ENCODE measurements around the gene SPATA4.
"Not testable (repeated sequence)": the region's sequence is repeated elsewhere in the genome, so short reads cannot be mapped to it uniquely, and the experiment has no call there.

Gene SPATA4

DNA sequence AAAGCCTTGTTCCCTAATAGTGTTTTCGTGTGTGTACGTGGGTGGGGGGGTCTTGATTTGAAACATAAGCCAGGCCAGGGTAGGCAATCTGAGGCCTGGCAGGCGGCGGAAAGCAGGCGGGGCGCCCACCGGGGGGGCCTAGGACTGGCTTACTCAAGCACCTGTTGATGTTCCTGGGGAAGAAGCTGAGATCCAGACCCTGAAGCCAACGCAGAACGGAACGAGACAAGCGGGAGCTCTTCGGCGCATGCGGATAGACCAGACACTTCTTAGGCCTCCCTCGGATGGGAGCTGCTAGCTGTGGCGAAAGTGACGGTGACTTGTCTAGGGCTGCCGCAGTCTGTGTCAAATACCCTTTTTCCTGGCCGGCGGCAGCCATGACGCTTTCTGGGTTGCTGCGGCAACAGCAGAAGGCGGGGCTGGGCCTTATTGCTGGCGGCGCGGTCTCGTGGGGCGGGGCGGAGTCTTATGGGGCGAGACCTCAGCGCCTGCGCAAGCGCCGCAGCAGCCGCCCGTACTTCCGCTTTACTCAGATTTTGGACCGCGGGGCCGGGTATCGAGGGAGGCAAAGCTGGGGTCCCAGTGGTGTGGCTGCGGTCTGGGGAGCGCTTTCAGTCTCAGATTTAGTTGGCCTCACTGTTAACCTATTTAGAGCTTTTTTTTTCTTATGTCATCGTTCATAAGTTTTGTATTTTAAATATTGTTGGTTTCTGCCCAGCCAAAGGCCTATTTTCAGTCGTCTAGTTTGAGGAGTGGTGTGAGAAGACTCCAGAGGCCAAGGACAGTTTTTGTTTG is at the start of gene SPATA4:
Gene SPATA4 (minus strand): TSS at position 402 of the 795 bp plus-strand sequence. CDS start 23 bp downstream, at position 379.
- peak; percentile 57 for FAIRE-seq

- FAIRE-seq = no peak
These were observed 47.5 kb upstream of the SPATA4 start for GRCh38 chr4:176242764-176243347.

DNA sequence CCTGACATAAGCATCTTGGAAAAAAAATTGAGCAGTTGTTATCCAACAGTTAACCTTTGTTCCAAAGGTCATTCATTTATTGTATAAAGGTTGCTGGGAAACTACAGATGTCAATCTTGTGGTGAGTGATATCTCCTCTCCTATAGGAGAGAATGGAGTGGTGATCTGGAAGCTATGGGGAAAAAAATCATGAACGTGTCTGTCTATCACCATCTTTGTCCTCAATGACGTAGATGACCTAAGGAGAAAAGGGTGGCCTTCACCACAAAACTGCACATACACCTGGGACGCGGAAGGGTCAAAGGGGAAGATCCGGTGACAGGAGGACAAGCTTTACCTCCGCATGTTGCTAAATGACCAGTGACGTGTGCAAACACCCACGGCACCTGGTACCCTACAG is 46.3 kb upstream of the SPATA4 start:
- no peak for FAIRE-seq

DNA sequence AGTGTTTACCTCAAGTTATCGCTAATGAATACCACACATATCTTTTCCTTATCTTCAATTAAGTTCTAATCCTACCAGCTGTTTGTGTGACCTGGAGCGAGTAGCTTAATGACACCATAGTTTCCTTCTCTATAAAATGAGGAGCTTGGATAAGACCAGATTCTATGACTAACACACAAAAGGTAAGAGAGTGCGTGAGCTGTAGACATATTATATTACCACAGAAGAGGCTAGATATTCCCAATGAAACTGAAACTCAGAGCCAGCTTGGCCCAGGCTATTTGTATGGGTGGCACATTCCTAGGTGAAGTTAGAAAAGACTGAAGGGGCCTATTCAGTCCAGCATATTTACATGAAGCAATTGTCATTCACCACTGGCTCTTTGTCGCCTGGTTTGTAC is 43.4 kb upstream of the SPATA4 start:
- no peak for FAIRE-seq

- FAIRE-seq = no peak
These were observed 42.8 kb upstream of the SPATA4 start for GRCh38 chr4:176238157-176238610.

GRCh38 chr4:176236946-176237345 is 41.6 kb upstream of the SPATA4 start:
- no peak for FAIRE-seq

GRCh38 chr4:176230836-176231235 is 35.5 kb upstream of the SPATA4 start:
- FAIRE-seq = no peak

DNA sequence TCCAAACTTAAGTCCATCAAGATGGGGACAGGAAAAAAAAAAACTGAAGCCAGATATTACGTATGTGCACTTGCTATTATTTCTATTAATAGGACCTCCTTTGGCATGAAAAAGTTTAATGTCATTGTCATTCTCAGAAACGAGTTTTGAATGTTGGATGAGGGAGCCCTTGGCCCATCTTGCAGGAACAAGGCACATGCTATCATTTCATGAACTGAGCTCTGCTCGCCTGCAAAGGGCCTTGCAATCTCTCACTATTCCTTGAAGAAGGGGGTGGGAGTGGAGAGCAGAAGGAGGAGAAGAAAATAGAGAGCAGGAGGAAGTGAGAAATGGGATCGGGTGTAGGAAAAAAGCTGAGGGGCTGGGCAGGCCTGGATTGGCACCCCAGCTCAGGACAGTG is 34.3 kb upstream of the SPATA4 start:
- no peak for FAIRE-seq

- no peak for FAIRE-seq
These were observed 31.4 kb upstream of the SPATA4 start for GRCh38 chr4:176226736-176227135.

DNA sequence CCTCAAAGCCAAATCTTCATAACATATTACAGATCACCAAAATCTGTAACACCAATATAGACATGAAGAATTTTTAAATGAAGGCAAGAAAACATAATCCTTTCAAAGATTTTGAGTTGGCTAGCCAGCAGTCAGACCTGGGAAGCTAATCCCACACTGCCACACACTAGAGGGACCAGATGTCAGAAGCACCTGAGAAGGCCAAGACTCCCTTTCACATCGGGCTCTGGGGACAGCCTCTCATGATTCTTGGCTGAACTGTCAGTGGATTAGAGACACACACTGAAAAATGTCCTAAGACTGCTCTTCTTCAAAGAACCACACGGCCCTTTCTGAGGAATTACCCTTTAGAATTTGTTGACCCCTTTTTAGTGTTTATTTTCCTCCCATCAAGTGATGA is 28.2 kb upstream of the SPATA4 start:
- no peak for FAIRE-seq

DNA sequence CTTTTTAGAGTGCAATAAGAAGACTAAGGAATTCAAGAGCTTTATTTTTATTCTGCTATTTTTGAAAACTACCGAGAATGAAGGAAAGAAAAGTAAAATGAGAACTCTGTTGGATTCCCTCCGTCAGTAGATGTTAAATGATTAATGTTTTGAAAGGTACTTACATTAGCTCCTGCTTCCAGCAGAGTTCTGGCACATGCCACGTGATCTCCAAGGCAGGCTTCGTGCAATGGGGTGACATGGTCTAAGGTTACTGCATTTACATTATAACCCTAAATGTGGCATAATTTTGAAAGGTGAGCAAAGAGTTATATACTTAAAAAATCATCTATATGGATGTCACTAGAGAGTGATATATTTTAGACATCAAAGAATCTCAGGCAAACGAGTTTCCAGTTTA is 26.8 kb upstream of the SPATA4 start:
- no peak for FAIRE-seq

DNA sequence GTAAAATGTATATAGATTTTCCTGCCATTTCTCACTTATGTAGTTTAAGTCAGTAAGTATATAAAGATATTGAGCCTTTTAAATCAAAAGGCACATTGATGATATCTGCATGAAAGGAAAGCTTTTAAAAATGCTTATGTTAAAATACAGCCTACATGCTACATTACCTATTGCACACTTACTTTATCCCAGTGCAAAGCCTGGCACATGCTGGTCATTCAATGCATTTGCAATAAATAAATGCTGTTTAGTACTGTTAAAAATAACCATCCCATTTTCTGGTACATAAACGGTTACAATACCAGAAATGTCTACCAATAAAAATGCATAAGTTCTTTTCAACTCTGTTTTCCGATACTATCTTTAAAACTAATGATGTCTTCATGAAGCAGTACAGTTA is 22.1 kb upstream of the SPATA4 start:
- no peak for FAIRE-seq

GRCh38 chr4:176212351-176212750 is 17.0 kb upstream of the SPATA4 start:
- FAIRE-seq = not testable (repeated sequence)

DNA sequence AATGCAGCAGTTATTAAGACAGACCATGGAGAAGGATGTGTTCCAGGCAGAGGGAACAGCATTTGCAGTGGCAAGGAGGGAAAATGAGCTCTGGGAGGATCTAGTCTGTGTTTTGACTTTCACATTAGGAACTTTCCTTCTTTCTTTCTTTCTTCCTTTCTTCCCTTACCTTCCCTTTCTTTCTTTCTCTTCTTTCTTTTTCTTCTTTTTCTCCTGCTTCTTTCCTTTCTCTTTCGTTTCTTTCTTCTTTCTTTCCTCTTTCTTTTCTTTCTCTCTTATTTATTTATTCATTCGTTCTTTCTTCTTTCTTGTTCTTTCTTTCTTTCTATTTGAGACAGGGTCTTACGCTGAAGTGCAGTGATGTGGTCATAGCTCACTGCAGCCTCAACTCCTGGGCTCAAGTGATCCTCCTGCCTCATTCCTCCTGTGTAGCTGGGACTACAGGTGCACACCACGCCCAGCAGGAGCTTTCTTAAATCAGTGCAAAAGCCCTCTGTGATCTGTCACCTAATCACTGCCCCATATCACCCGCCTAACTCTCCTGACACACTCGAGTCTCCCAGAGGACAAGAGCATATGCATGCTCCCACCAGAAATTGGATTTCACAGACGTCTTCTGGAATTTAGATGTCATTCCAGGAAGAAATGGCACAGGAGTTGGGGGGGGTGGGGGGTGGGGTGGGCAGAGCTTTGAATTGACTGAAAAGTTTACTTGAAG is 15.4 kb upstream of the SPATA4 start:
- FAIRE-seq = no peak

GRCh38 chr4:176210101-176210500 is 14.7 kb upstream of the SPATA4 start:
- FAIRE-seq = no peak

- FAIRE-seq = no peak
These were observed 14.2 kb upstream of the SPATA4 start for GRCh38 chr4:176209535-176209934.

- FAIRE-seq = no peak
These were observed 12.5 kb upstream of the SPATA4 start for GRCh38 chr4:176207839-176208238.

DNA sequence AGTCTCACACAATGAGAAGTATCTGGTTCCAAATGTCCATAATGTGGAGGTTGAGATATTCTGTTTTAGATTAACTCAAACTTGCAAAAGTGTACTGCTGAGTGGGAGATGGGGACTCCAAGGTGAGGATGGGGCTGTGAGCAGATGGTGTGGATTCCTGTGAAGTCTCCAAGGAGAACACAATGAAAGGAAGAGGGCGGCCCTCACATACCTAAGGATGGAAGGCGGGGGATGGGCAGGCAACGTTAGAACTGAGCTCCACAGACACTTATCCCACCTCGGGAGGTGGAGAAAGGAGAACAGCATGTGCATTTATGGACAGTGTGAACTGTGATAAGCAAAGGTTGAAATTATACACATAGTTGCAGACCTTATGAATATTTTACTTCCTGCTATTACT is 9.9 kb upstream of the SPATA4 start:
- no peak for FAIRE-seq

GRCh38 chr4:176198316-176198903 is 3.0 kb upstream of the SPATA4 start:
- no peak for FAIRE-seq

GRCh38 chr4:176193938-176194337 is 1.4 kb downstream of the SPATA4 start:
- FAIRE-seq = no peak

GRCh38 chr4:176193126-176193525 is 2.3 kb downstream of the SPATA4 start:
- FAIRE-seq = no peak

DNA sequence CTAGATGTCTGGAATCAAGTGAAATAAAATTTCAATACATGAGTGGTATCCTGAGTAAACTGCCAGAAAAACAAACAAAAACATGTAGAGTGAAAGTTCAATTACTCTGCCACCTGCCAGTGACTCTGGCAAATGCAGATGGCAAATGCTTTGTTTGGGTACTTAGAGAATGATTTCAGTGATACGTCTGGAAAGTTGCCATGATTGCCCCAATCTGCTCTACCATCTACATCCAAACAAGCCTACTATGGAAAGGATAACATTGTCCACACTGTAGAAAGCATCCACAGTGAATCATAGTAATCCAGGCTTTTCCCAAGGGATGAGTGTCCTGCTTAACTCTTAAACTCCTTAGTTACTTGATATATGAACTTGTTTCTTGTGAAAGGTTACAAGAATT is 3.4 kb downstream of the SPATA4 start:
- no peak for FAIRE-seq
